Occipital lobe (tissue), 2 donors: Measurements from ENCODE around the gene DNAH11. TPM values are rescaled to one million over a fixed set of nuclear protein-coding genes. Genes with fewer than 3 reads are reported as not detected.
"Not testable (repeated sequence)": the region's sequence is repeated elsewhere in the genome, so short reads cannot be mapped to it uniquely, and the experiment has no call there.

ENCODE experiments used
- DNase-seq: peaks from one replicate; lab custom pipeline; 2025; lab: John Stamatoyannopoulos, UW
- total RNA-seq: library from RNA; depleted of rRNA; stranded (reverse); fragments of >200 nt; gene quantifications from one replicate; pipeline ENCODE4 v1.2.3, GENCODE V29; 2014

DNAH11 gene
- total RNA-seq, 1 donor from 2014 or later = 1.1 TPM

- not testable (repeated sequence) for DNase-seq
Measured at GRCh38 chr7:21883501-21883900, 340.7 kb downstream of the DNAH11 start.

- DNase-seq = no peak
Measured at GRCh38 chr7:21884496-21884895, 341.7 kb downstream of the DNAH11 start.

- no peak for DNase-seq
Measured at GRCh38 chr7:21886396-21886795, 343.6 kb downstream of the DNAH11 start.

- DNase-seq = no peak
Measured at GRCh38 chr7:21887353-21887752, 344.5 kb downstream of the DNAH11 start.

GRCh38 chr7:21887779-21888178 is 344.9 kb downstream of the DNAH11 start:
- no peak for DNase-seq

GRCh38 chr7:21891291-21891690 is 348.5 kb downstream of the DNAH11 start:
- no peak for DNase-seq

GRCh38 chr7:21893401-21893800 is 350.6 kb downstream of the DNAH11 start:
- DNase-seq = no peak

- DNase-seq = no peak
Measured at GRCh38 chr7:21898265-21898930, 355.6 kb downstream of the DNAH11 start.

GRCh38 chr7:21902240-21902639 is 359.4 kb downstream of the DNAH11 start:
- DNase-seq = no peak

GRCh38 chr7:21903020-21903786 is 360.4 kb downstream of the DNAH11 start:
- no peak for DNase-seq

GRCh38 chr7:21908746-21909145 is 365.9 kb downstream of the DNAH11 start:
- DNase-seq = no peak

- DNase-seq = no peak
Measured at GRCh38 chr7:21910253-21910652, 367.4 kb downstream of the DNAH11 start.

- DNase-seq = no peak
Measured at GRCh38 chr7:21911341-21911875, 368.6 kb downstream of the DNAH11 start.

GRCh38 chr7:21912305-21912704 is 369.5 kb downstream of the DNAH11 start:
- DNase-seq = no peak

- no peak for DNase-seq
Measured at GRCh38 chr7:21912931-21913780, 370.3 kb downstream of the DNAH11 start.

- DNase-seq = no peak
Measured at GRCh38 chr7:21914671-21915070, 371.8 kb downstream of the DNAH11 start.

- DNase-seq = no peak
Measured at GRCh38 chr7:21915140-21915539, 372.3 kb downstream of the DNAH11 start.

GRCh38 chr7:21916176-21916575 is 373.3 kb downstream of the DNAH11 start:
- no peak for DNase-seq

- no peak for DNase-seq
Measured at GRCh38 chr7:21916629-21917028, 373.8 kb downstream of the DNAH11 start.

- no peak for DNase-seq
Measured at GRCh38 chr7:21918216-21918615, 375.4 kb downstream of the DNAH11 start.

- DNase-seq = no peak
Measured at GRCh38 chr7:21920936-21921335, 378.1 kb downstream of the DNAH11 start.

- no peak for DNase-seq
Measured at GRCh38 chr7:21922605-21923004, 379.8 kb downstream of the DNAH11 start.
